Spleen (tissue), 11 donors: ENCODE results near the gene ARSI. TPM values are rescaled to one million over a fixed set of nuclear protein-coding genes. Genes with fewer than 3 reads are reported as not detected.
A peak's percentile ranks its signal among the peaks of the same experiment; 100 is the strongest.

Experiments used
- DNase-seq: peaks from one replicate; pipeline ENCODE4 v3.0.0-alpha.2; 2020
- H3K27ac ChIP-seq, 8 donors: fragments of 200-600 bp; sonication (generic) in 7 of 8; 1 replicate in 4 of 8; 2 replicates in 4 of 8; pipeline versions ENCODE4 v1.5.0 to v1.8.0; 2016 to 2021; ENCODE audit warnings: inconsistent platforms in 4 of 8, mild to moderate bottlenecking in 4 of 8, moderate library complexity in 1 of 8
- H3K27me3 ChIP-seq, 7 donors: fragments of 200-600 bp; sonication (generic) in 6 of 7; replicated peaks in 1 of 7; 1 replicate in 4 of 7; 2 replicates in 3 of 7; pipeline versions ENCODE4 v1.5.0 to v1.8.0; 2016 to 2021; ENCODE audit warnings: inconsistent platforms in 3 of 7, mild to moderate bottlenecking in 1 of 7
- H3K36me3 ChIP-seq, 6 donors: fragments of 200-600 bp; sonication (generic) in 5 of 6; 1 replicate in 4 of 6; 2 replicates in 2 of 6; pipeline versions ENCODE4 v1.5.0 to v1.8.0; 2016 to 2021; ENCODE audit warnings: inconsistent platforms in 2 of 6
- H3K4me1 ChIP-seq, 6 donors: fragments of 200-600 bp; sonication (generic) in 5 of 6; 1 replicate in 3 of 6; 2 replicates in 3 of 6; pipeline versions ENCODE4 v1.5.0 to v1.8.0; 2016 to 2021; ENCODE audit warnings: inconsistent platforms in 3 of 6
- H3K4me3 ChIP-seq, 8 donors: fragments of 200-600 bp; sonication (generic) in 7 of 8; 1 replicate in 4 of 8; 2 replicates in 4 of 8; pipeline versions ENCODE4 v1.5.0 to v1.8.0; 2016 to 2021; ENCODE audit warnings: inconsistent platforms in 4 of 8, mild to moderate bottlenecking in 4 of 8, moderate library complexity in 2 of 8
- H3K9me3 ChIP-seq, 8 donors: fragments of 200-600 bp; sonication (generic) in 7 of 8; 1 replicate in 4 of 8; 2 replicates in 4 of 8; pipeline versions ENCODE4 v1.5.0 to v1.8.0; 2016 to 2021; ENCODE audit warnings: inconsistent platforms in 4 of 8
- CTCF ChIP-seq, 11 experiments: fragments of 200-600 bp in 7 of 11; fragments of 450-650 bp in 4 of 11; sonication (generic) in 4 of 11; IDR thresholded peaks in 8 of 11; conservative IDR thresholded peaks in 3 of 11; 1 replicate in 7 of 11; 2 replicates in 4 of 11; pipeline versions ENCODE4 v1.4.0 to v1.8.0; 2016 to 2021; ENCODE audit warnings: antibody characterized with exemption in 11 of 11, inconsistent platforms in 4 of 11, mild to moderate bottlenecking in 1 of 11
- POLR2A ChIP-seq, 3 donors: fragments of 450-650 bp; IDR thresholded peaks; one replicate each; pipeline ENCODE4 v1.5.1; 2017; ENCODE audit warnings: antibody characterized with exemption in 3 of 3, mild to moderate bottlenecking in 1 of 3
- POLR2AphosphoS5 ChIP-seq, 3 donors: sonication (generic); formaldehyde crosslinking; IDR thresholded peaks; one replicate each; pipeline ENCODE4 v1.5.1; 2017; ENCODE audit warnings: antibody characterized with exemption in 3 of 3
- WGBS, 5 donors: extraction: QIAGEN DNeasy Blood & Tissue Kit in 3 of 5; methylation state at CpG; one replicate each; pipeline versions ENCODE4 v1.1.5 to v1.1.7; 2013 to 2018; 5-methylcytosine and 5-hydroxymethylcytosine counted together
- intact Hi-C: fragments of 100-400 bp; cut with DNase I; formaldehyde crosslinking; loops from one replicate; pipeline ENCODE4 v1.15.0; 2023; ENCODE audit warnings: low total_unique reads
- polyA plus RNA-seq, 3 donors: library from polyadenylated mRNA; stranded (reverse); fragments of 200-250 nt; gene quantifications; one replicate each; pipeline ENCODE4 v1.2.1, GENCODE V29; 2013
- total RNA-seq, 7 donors: library from RNA; depleted of rRNA in 3 of 7; stranded (reverse); fragments of >200 nt in 3 of 7; fragmentation: NEBNext Ultra II Directional in 4 of 7; extraction: Animal tissue kit (Norgen Biotek cat#: 25700) in 4 of 7; gene quantifications; one replicate each; pipeline versions ENCODE4 v1.1.0 to v1.2.1, GENCODE V29; 2016 to 2021
- donor health status: healthy with polysubstance abuse.
- donor health status: DM: no; HTN: no; CAD: no; lungs with moderate emphysema.
- donor health status: DM: no; HTN: no; CAD: no.
- donor health status: Bipolar disorder and iron deficiency.
- donor health status: healthy.
- donor health status: DM: no; HTN: no; CAD: no.
- donor health status: DM: yes; HTN: yes; CAD: no.

The ARSI gene
- total and polyA plus RNA-seq, 10 donors, result 0.07 to 3.8 (median 0.92) TPM

- Histone ChIP-seq H3K9me3 (no peaks in the 10 kb centered on the region), H3K4me1 (no peaks in the 10 kb centered on the region), H3K27me3 (peaks cover 0 to 2% (median 0%) of the 10 kb centered on the region in 7 donors), H3K4me3 (no peak overlapping the region), H3K27ac (no peak overlapping the region), H3K36me3 (no peaks in the 10 kb centered on the region)
- WGBS, 5 donors, result 68 to 79% (median 76%) methylated on average over 3 to 7 of the region's 7 CpGs
- no peak for DNase-seq
- no peak for TF ChIP-seq POLR2A (IDR thresholded peaks at IDR 0.05)
- TF ChIP-seq CTCF (IDR thresholded peaks at IDR 0.05 in 8 of 11, conservative IDR thresholded peaks at IDR 0.05 in 3 of 11), result no peak
- TF ChIP-seq POLR2AphosphoS5 (IDR thresholded peaks at IDR 0.05), result no peak
- intact Hi-C loops, result no loop called here
These were observed 6.6 kb upstream of the ARSI start for GRCh38 chr5:150309101-150309885.

- WGBS, 5 donors, result 81 to 91% (median 88%) methylated on average over 11 of the region's 11 CpGs
- DNase-seq, result no peak
- intact Hi-C loops, result no loop called here
- H3K36me3 ChIP-seq, result no peaks in the 10 kb centered on the region
- no peak overlapping the region for H3K4me3 ChIP-seq
- H3K4me1 ChIP-seq, result peaks cover 0 to 9% (median 2%) of the 10 kb centered on the region in 6 donors
- H3K9me3 ChIP-seq, result no peaks in the 10 kb centered on the region
- no peak for TF ChIP-seq POLR2A (IDR thresholded peaks at IDR 0.05)
- TF ChIP-seq POLR2AphosphoS5 (IDR thresholded peaks at IDR 0.05), result no peak
- TF ChIP-seq CTCF (IDR thresholded peaks at IDR 0.05 in 8 of 11, conservative IDR thresholded peaks at IDR 0.05 in 3 of 11), result no peak
- H3K27ac ChIP-seq, result no peak overlapping the region
- H3K27me3 ChIP-seq, result peaks cover 0 to 16% (median 4%) of the 10 kb centered on the region in 7 donors
These were observed 5.1 kb upstream of the ARSI start for GRCh38 chr5:150307617-150308426.

- Histone ChIP-seq H3K27ac (no peak overlapping the region), H3K4me3 (no peak overlapping the region), H3K9me3 (no peaks in the 10 kb centered on the region), H3K4me1 (peaks cover 0 to 19% (median 10%) of the 10 kb centered on the region in 6 donors), H3K27me3 (peaks cover 0 to 27% (median 14%) of the 10 kb centered on the region in 7 donors), H3K36me3 (no peaks in the 10 kb centered on the region)
- intact Hi-C loops, result no loop called here
- TF ChIP-seq POLR2A (IDR thresholded peaks at IDR 0.05) (no peak), CTCF (IDR thresholded peaks at IDR 0.05 in 8 of 11, conservative IDR thresholded peaks at IDR 0.05 in 3 of 11) (no peak), POLR2AphosphoS5 (IDR thresholded peaks at IDR 0.05) (no peak)
- 79 to 88% (median 86%) methylated on average over 4 of the region's 4 CpGs for WGBS, 5 donors
- DNase-seq, result no peak
These were observed 4.1 kb upstream of the ARSI start for GRCh38 chr5:150306775-150307174.

GRCh38 chr5:150305557-150305956 lies 2.9 kb upstream of the ARSI start:
- H3K4me1 ChIP-seq, result peaks cover 0 to 28% (median 11%) of the 10 kb centered on the region in 6 donors

More at GRCh38 chr5:150305557-150305956, 2.9 kb upstream of the ARSI start:
- WGBS, 5 donors, result 10 to 36% (median 16%) methylated on average over 1 of the region's 1 CpG
- H3K4me3 ChIP-seq, result no peak overlapping the region
- peaks cover 0 to 39% (median 15%) of the 10 kb centered on the region in 7 donors for H3K27me3 ChIP-seq
- intact Hi-C loops, result no loop called here
- no peak for DNase-seq
- TF ChIP-seq POLR2A (IDR thresholded peaks at IDR 0.05) (no peak), POLR2AphosphoS5 (IDR thresholded peaks at IDR 0.05) (no peak), CTCF (IDR thresholded peaks at IDR 0.05 in 8 of 11, conservative IDR thresholded peaks at IDR 0.05 in 3 of 11) (no peak)
- H3K9me3 ChIP-seq, result no peaks in the 10 kb centered on the region
- peak overlapping the region in 1 of 8 donors; percentile 15 for H3K27ac ChIP-seq
- no peaks in the 10 kb centered on the region for H3K36me3 ChIP-seq
